Lung (tissue), 12 donors: Measurements from ENCODE around the gene ATG4A. TPM values are rescaled to one million over a fixed set of nuclear protein-coding genes. Genes with fewer than 3 reads are reported as not detected.

Experiments used
- ATAC-seq: fragments of 200-7000 bp; cut with Tn5 transposase; one replicate; pipeline ENCODE4 v1.9.1; 2020; ENCODE audit warnings: moderate number of reproducible peaks; ENCODE audit not compliant: insufficient read depth, low FRiP score
- DNase-seq, 3 donors: peaks; one replicate each; pipeline ENCODE4 v3.0.0-alpha.2; 2013 to 2017
- H3K27ac ChIP-seq, 2 donors: one replicate each; pipeline ENCODE4 v1.5.1; 2013; ENCODE audit warnings: mild to moderate bottlenecking in 2 of 2, moderate library complexity in 2 of 2, control low read depth in 1 of 2, inconsistent platforms in 1 of 2, low read depth in 1 of 2, low read length in 1 of 2
- H3K27me3 ChIP-seq, 3 donors: one replicate each; pipeline ENCODE4 v1.5.1; 2013; ENCODE audit warnings: low read length in 2 of 3; ENCODE audit not compliant: control insufficient read depth in 3 of 3, insufficient read depth in 3 of 3
- H3K36me3 ChIP-seq, 4 donors: one replicate each; pipeline ENCODE4 v1.5.1; 2013; ENCODE audit warnings: low read length in 4 of 4, mild to moderate bottlenecking in 1 of 4, moderate library complexity in 1 of 4; ENCODE audit not compliant: control insufficient read depth in 4 of 4, insufficient read depth in 4 of 4
- H3K4me1 ChIP-seq, 5 donors: one replicate each; pipeline ENCODE4 v1.5.1; 2013; ENCODE audit warnings: low read length in 5 of 5, mild to moderate bottlenecking in 2 of 5, moderate library complexity in 1 of 5; ENCODE audit not compliant: control insufficient read depth in 5 of 5, insufficient read depth in 5 of 5
- H3K4me3 ChIP-seq: one replicate; pipeline ENCODE4 v1.5.1; 2013; ENCODE audit warnings: mild to moderate bottlenecking, control low read depth, moderate library complexity
- H3K9ac ChIP-seq, 2 donors: one replicate each; pipeline ENCODE4 v1.5.1; 2013; ENCODE audit warnings: low read length in 2 of 2, control low read depth in 1 of 2; ENCODE audit not compliant: insufficient read depth in 1 of 2
- H3K9me3 ChIP-seq, 4 donors: one replicate each; pipeline ENCODE4 v1.5.1; 2013; ENCODE audit warnings: low read length in 3 of 4, mild to moderate bottlenecking in 1 of 4, moderate library complexity in 1 of 4; ENCODE audit not compliant: control insufficient read depth in 4 of 4, insufficient read depth in 3 of 4
- WGBS, 2 donors: extraction: QIAGEN DNeasy Blood & Tissue Kit; methylation state at CpG; one replicate each; pipeline ENCODE4 v1.1.7; 2013; 5-methylcytosine and 5-hydroxymethylcytosine counted together
- polyA plus RNA-seq, 2 donors: library from polyadenylated mRNA; stranded (reverse); fragments of 200-250 nt; gene quantifications; one replicate each; pipeline ENCODE4 v1.2.1, GENCODE V29; 2013
- total RNA-seq, 2 donors: library from RNA; depleted of rRNA in 1 of 2; stranded (reverse); fragments of >200 nt in 1 of 2; gene quantifications; one replicate each; pipeline ENCODE4 v1.2.1, GENCODE V29; 2014 to 2021
- TF ChIP-seq, protein P1 (sequence below): IDR thresholded peaks from 2 replicates; pipeline ENCODE4 v1.5.1; 2012; ENCODE audit warnings: mild to moderate bottlenecking; ENCODE audit errors: control extremely low read depth, extremely low read depth
- donor health status: control.
- donor health status: control.
- donor health status: Bipolar disorder and iron deficiency.
- donor health status: healthy.
- donor health status: DM: yes; HTN: yes; CAD: no.

Gene ATG4A
- total and polyA plus RNA-seq, 4 donors, result 12.5 to 14.9 (median 14.1) TPM

GRCh38 chrX:108072746-108073145 lies 18.8 kb upstream of the ATG4A start:
- no peak overlapping the region for H3K27ac ChIP-seq
- no peaks in the 10 kb centered on the region for H3K4me1 ChIP-seq
- no peak overlapping the region for H3K9ac ChIP-seq
- no peaks in the 10 kb centered on the region for H3K36me3 ChIP-seq
- H3K9me3 ChIP-seq, result no peaks in the 10 kb centered on the region
- TF ChIP-seq, protein P1, sequence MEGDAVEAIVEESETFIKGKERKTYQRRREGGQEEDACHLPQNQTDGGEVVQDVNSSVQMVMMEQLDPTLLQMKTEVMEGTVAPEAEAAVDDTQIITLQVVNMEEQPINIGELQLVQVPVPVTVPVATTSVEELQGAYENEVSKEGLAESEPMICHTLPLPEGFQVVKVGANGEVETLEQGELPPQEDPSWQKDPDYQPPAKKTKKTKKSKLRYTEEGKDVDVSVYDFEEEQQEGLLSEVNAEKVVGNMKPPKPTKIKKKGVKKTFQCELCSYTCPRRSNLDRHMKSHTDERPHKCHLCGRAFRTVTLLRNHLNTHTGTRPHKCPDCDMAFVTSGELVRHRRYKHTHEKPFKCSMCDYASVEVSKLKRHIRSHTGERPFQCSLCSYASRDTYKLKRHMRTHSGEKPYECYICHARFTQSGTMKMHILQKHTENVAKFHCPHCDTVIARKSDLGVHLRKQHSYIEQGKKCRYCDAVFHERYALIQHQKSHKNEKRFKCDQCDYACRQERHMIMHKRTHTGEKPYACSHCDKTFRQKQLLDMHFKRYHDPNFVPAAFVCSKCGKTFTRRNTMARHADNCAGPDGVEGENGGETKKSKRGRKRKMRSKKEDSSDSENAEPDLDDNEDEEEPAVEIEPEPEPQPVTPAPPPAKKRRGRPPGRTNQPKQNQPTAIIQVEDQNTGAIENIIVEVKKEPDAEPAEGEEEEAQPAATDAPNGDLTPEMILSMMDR, result no peak
- H3K27me3 ChIP-seq, result peaks cover 0 to 52% (median 13%) of the 10 kb centered on the region in 3 donors
- 69 to 80% methylated on average over 5 of the region's 5 CpGs for WGBS, 2 donors
- no peak for ATAC-seq
- no peak for DNase-seq
- H3K4me3 ChIP-seq, result no peak overlapping the region

DNA sequence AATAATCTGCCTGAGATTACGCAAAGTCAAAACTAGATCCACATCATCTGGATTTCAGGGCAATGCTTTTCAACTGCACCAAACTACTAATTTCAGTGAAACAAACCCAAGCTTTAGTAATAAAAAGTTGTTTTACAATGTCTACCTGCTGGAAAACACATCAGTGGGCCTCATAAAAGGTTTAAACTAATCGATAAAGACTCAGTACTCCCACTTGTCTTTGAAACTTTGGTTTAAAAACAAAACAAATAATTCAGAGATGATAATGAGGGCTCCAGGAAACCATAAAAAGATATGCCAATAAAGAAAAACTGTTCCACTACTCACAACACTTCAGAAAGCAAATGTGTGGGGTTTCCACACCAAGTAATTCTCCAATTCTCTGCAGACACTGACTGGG lies 10.5 kb upstream of the ATG4A start:
- H3K9ac ChIP-seq, result no peak overlapping the region
- H3K27ac ChIP-seq, result no peak overlapping the region
- WGBS, 2 donors, result 85 to 100% methylated on average over 2 of the region's 2 CpGs
- peaks cover 0 to 47% (median 13%) of the 10 kb centered on the region in 3 donors for H3K27me3 ChIP-seq
- TF ChIP-seq, protein P1, result no peak
- no peak overlapping the region for H3K4me3 ChIP-seq
- no peaks in the 10 kb centered on the region for H3K9me3 ChIP-seq
- H3K36me3 ChIP-seq, result peaks cover 0 to 7% (median 3%) of the 10 kb centered on the region in 4 donors
- DNase-seq, result no peak
- no peaks in the 10 kb centered on the region for H3K4me1 ChIP-seq
- no peak for ATAC-seq

GRCh38 chrX:108087792-108088191 lies 3.8 kb upstream of the ATG4A start:
- Histone ChIP-seq H3K4me3 (no peak overlapping the region), H3K9ac (no peak overlapping the region), H3K27ac (no peak overlapping the region), H3K9me3 (no peaks in the 10 kb centered on the region), H3K4me1 (peaks cover 0 to 5% (median 0%) of the 10 kb centered on the region in 5 donors), H3K27me3 (peaks cover 0 to 32% (median 6%) of the 10 kb centered on the region in 3 donors), H3K36me3 (peaks cover 0 to 13% (median 6%) of the 10 kb centered on the region in 4 donors)
- 80 to 95% methylated on average over 6 of the region's 6 CpGs for WGBS, 2 donors
- DNase-seq (no peak), ATAC-seq (no peak)
- TF ChIP-seq, protein P1, result no peak

- no peak overlapping the region for H3K27ac ChIP-seq
- TF ChIP-seq, protein P1, result no peak
- peaks cover 0 to 5% (median 0%) of the 10 kb centered on the region in 5 donors for H3K4me1 ChIP-seq
- no peak overlapping the region for H3K9ac ChIP-seq
- H3K27me3 ChIP-seq, result peaks cover 0 to 33% (median 6%) of the 10 kb centered on the region in 3 donors
- ATAC-seq (no peak), DNase-seq (no peak)
- H3K9me3 ChIP-seq, result no peaks in the 10 kb centered on the region
- no peak overlapping the region for H3K4me3 ChIP-seq
- H3K36me3 ChIP-seq, result peaks cover 0 to 13% (median 6%) of the 10 kb centered on the region in 4 donors
- WGBS, 2 donors, result 48 to 86% methylated on average over 1 of the region's 1 CpG
These were observed 3.1 kb upstream of the ATG4A start for GRCh38 chrX:108088511-108088910.
